BLaER1 treated with 17β-estradiol and CSF1 and Interleukin-3, amounts not matched to agents 10 nM and 100 nM (cell line): ENCODE data around the gene CCNT1.

Source experiments
- H3K27ac ChIP-seq, 11 experiments: shearing (Covaris generic); formaldehyde crosslinking; 2 replicates each; pipeline ENCODE4 v1.8.1; 2022
- H3K27me3 ChIP-seq, 11 experiments: shearing (Covaris generic); formaldehyde crosslinking; 2 replicates each; pipeline ENCODE4 v1.8.1; 2022
- H3K36me3 ChIP-seq, 11 experiments: shearing (Covaris generic); formaldehyde crosslinking; 2 replicates each; pipeline ENCODE4 v1.8.1; 2022
- H3K4me1 ChIP-seq, 10 experiments: shearing (Covaris generic); formaldehyde crosslinking; 2 replicates each; pipeline ENCODE4 v1.8.1; 2022
- H3K4me2 ChIP-seq, 11 experiments: shearing (Covaris generic); formaldehyde crosslinking; 2 replicates each; pipeline ENCODE4 v1.8.1; 2022
- H3K4me3 ChIP-seq, 10 experiments: shearing (Covaris generic); formaldehyde crosslinking; 2 replicates each; pipeline ENCODE4 v1.8.1; 2022
- H3K9ac ChIP-seq, 11 experiments: shearing (Covaris generic); formaldehyde crosslinking; 2 replicates each; pipeline ENCODE4 v1.8.1; 2022
- H3K9me3 ChIP-seq, 11 experiments: shearing (Covaris generic); formaldehyde crosslinking; replicated peaks in 1 of 11; 2 replicates each; pipeline ENCODE4 v1.8.1; 2022
- H4K20me1 ChIP-seq, 11 experiments: shearing (Covaris generic); formaldehyde crosslinking; 2 replicates each; pipeline ENCODE4 v1.8.1; 2022
- Cebpa-rat ChIP-seq, 11 experiments: shearing (Covaris generic); IDR thresholded peaks; 2 replicates each; pipeline ENCODE4 v1.8.1; 2022

The CCNT1 gene

DNA sequence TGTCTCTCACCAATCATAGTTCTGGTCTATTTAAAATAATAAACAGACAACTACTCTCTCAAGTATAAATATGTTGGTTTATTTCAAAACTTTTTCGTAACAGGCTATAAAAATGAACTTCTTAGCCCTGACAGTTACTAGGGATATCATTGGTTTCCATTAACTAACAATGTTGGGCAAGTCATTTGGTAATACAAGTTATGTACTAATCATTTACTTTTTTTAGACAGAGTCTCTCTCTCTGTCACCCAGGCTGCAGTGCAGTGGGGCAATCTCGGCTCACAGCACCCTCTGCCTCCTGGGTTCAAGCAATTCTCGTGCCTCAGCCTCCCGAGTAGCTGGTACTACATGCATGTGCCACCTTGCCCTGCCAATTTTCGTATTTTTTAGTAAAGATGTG is 19.9 kb downstream of the CCNT1 start:
- Histone ChIP-seq H3K36me3 (peaks cover 92 to 100% (median 98%) of the 10 kb centered on the region in 11 experiments), H3K9me3 (no peaks in the 10 kb centered on the region), H3K4me1 (peaks cover 0 to 5% (median 0%) of the 10 kb centered on the region in 10 experiments; a peak in 1 of 20 replicates), H3K27ac (no peak overlapping the region), H4K20me1 (peaks cover 24 to 89% (median 66%) of the 10 kb centered on the region in 11 experiments; a peak in 20 of 22 replicates), H3K9ac (no peak overlapping the region), H3K4me3 (no peak overlapping the region), H3K4me2 (no peak overlapping the region), H3K27me3 (no peaks in the 10 kb centered on the region)
- no peak for TF ChIP-seq Cebpa-rat (IDR thresholded peaks at IDR 0.05)

DNA sequence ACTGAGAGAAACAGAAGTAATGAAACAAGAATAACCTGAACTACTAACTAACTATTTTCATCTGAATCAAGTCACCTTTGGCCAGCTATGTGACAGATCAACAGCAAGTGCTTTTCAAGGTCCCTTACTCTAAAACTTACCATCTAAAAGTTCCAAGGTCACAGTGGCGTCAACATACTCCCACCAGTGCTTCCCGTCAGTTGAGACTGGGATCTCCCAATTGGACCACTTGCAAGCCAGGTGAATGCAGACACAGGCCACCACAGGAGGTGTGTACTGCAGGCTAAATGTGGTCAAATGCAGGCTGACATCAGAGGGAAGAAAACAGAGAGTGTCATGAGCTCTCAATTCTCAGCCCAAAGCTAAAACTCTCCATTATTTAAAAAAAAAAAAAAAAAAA is 20.6 kb downstream of the CCNT1 start:
- no peak for TF ChIP-seq Cebpa-rat (IDR thresholded peaks at IDR 0.05)
- peaks cover 0 to 7% (median 0%) of the 10 kb centered on the region in 10 experiments; a peak in 1 of 20 replicates for H3K4me1 ChIP-seq
- no peaks in the 10 kb centered on the region for H3K27me3 ChIP-seq
- peaks cover 93 to 100% (median 99%) of the 10 kb centered on the region in 11 experiments for H3K36me3 ChIP-seq
- no peaks in the 10 kb centered on the region for H3K9me3 ChIP-seq
- peaks cover 21 to 89% (median 66%) of the 10 kb centered on the region in 11 experiments; a peak in 20 of 22 replicates for H4K20me1 ChIP-seq
- H3K9ac ChIP-seq: no peak overlapping the region
- no peak overlapping the region for H3K4me2 ChIP-seq
- H3K27ac ChIP-seq: no peak overlapping the region
- no peak overlapping the region for H3K4me3 ChIP-seq

DNA sequence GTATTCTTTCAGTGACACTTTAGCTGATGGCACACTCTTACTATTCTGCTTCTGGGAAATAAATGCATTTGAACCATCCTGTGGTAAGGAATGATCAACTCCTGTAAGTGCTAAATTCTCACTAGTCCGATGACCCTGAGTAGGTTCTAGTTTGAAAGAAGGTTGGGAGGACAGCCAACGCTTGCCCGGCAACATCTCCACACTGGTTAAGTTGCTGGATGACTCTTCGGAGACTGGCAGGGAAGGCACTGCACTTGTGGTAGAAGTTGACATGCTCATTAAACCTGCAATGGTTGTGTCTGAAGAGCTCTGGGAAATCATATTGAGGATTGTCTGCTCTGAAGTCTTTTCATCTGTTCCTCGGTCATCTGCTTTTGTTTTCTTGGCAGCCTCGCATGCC is 22.5 kb downstream of the CCNT1 start:
- Histone ChIP-seq H3K27ac (no peak overlapping the region), H3K9me3 (no peaks in the 10 kb centered on the region), H3K9ac (no peak overlapping the region), H4K20me1 (peaks cover 31 to 89% (median 69%) of the 10 kb centered on the region in 11 experiments; a peak in 21 of 22 replicates), H3K27me3 (no peaks in the 10 kb centered on the region), H3K4me1 (peaks cover 0 to 7% (median 0%) of the 10 kb centered on the region in 10 experiments; a peak in 1 of 20 replicates), H3K4me2 (no peak overlapping the region), H3K36me3 (peaks cover 91 to 100% (median 99%) of the 10 kb centered on the region in 11 experiments), H3K4me3 (no peak overlapping the region)
- TF ChIP-seq Cebpa-rat (IDR thresholded peaks at IDR 0.05): no peak

DNA sequence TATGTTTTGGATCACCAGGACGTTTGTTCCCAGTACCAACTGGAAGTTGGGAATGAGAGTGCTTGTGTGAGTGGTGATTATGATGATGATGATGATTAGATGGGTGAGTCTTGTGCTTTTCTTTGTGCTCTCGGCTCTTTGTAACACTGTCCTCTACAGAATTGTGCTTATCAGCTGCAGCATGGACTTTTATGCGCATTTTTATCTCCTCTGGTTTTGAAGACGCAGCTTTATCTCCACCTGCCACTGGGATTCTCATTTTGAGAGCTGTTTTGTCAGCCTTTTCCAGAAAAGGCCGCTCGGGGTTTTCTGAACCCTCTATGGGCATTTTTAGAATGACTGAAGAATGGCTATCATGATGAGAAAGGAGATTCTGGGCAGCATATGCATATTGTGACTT is 22.9 kb downstream of the CCNT1 start:
- Histone ChIP-seq H3K27me3 (no peaks in the 10 kb centered on the region), H3K36me3 (peaks cover 91 to 100% (median 99%) of the 10 kb centered on the region in 11 experiments), H3K4me1 (peaks cover 0 to 7% (median 0%) of the 10 kb centered on the region in 10 experiments; a peak in 1 of 20 replicates), H3K9ac (no peak overlapping the region), H3K9me3 (no peaks in the 10 kb centered on the region), H3K4me3 (no peak overlapping the region), H4K20me1 (peaks cover 29 to 89% (median 71%) of the 10 kb centered on the region in 11 experiments; a peak in 21 of 22 replicates), H3K4me2 (no peak overlapping the region), H3K27ac (no peak overlapping the region)
- no peak for TF ChIP-seq Cebpa-rat (IDR thresholded peaks at IDR 0.05)

DNA sequence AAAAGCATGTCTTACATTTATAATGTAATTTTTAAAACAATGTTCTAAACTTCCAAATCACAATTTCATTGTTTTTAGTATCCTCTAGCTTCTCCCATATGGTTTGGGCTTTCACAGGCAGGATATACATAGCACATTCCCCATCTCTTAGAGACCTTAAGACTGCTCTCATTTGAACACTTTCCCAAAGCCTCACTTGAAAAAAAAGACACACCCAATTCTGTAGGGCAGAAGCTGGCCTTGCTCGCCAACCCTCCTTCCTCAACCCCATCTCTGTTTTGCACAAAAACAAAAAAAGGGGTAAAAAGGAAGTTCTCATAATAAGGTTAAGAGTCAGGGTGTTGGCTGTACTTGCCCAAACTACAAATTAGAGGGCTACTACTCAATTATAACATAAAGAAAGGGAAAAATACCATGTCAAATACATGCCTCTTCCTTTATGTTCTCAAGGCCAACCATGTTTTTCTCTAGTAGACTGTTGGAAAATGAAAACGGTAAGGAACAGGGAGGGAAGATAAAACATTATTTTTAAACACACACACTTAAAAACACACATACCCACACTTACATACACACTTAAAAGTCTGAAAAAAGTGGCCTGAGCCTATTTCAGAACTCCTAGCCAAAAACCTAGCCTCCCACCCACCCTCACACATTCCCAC is 24.6 kb downstream of the CCNT1 start:
- Histone ChIP-seq H3K9me3 (no peaks in the 10 kb centered on the region), H3K27ac (no peak overlapping the region), H3K4me1 (peaks cover 0 to 7% (median 0%) of the 10 kb centered on the region in 10 experiments; a peak in 1 of 20 replicates), H3K9ac (no peak overlapping the region), H3K27me3 (no peaks in the 10 kb centered on the region), H3K36me3 (peaks cover 88 to 100% (median 95%) of the 10 kb centered on the region in 11 experiments), H3K4me2 (no peak overlapping the region), H3K4me3 (no peak overlapping the region), H4K20me1 (peaks cover 29 to 86% (median 70%) of the 10 kb centered on the region in 11 experiments; a peak in 20 of 22 replicates)
- no peak for TF ChIP-seq Cebpa-rat (IDR thresholded peaks at IDR 0.05)

DNA sequence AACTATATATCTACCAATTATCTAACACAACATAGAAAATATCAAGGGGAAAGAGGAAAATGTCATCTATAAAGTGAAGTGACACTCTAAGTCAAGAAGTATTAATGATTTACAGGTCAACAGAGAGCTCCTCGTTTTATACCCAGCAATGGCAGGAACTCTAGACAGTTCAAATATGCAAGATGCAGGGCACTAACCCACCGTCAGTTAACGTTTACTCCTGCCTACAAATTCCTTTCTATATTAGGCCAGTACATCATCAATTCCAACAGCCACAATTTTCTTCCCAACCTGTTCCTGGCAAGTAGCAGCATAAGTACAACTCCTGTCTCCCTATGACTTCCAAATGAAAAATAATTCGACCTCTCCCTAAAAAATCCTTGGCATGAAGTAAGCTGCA is 25.5 kb downstream of the CCNT1 start:
- H3K36me3 ChIP-seq: peaks cover 79 to 92% (median 86%) of the 10 kb centered on the region in 11 experiments
- no peak overlapping the region for H3K4me3 ChIP-seq
- no peak overlapping the region for H3K4me2 ChIP-seq
- no peak overlapping the region for H3K27ac ChIP-seq
- H4K20me1 ChIP-seq: peaks cover 26 to 79% (median 64%) of the 10 kb centered on the region in 11 experiments; a peak in 19 of 22 replicates
- no peaks in the 10 kb centered on the region for H3K27me3 ChIP-seq
- H3K4me1 ChIP-seq: peaks cover 0 to 7% (median 0%) of the 10 kb centered on the region in 10 experiments; a peak in 1 of 20 replicates
- no peak for TF ChIP-seq Cebpa-rat (IDR thresholded peaks at IDR 0.05)
- H3K9ac ChIP-seq: no peak overlapping the region
- no peaks in the 10 kb centered on the region for H3K9me3 ChIP-seq

DNA sequence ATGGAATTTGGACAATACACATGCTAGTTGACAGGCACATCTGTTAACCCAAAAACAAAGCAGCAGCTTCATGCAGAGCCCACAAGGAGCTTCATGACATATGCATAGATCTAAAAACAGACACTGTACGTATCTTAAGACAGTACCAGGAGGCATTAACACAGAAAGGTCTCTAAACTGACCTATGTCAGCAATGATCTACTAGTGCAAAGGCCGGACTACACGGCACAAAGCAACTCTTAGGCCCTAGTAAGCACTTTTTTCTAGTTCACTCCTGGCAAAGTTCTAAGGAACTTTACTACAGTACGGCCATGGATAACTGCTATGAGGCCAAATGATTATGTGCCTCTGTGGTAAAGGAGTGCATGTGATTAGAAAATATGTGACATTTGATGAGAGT is 26.1 kb downstream of the CCNT1 start:
- peaks cover 0 to 7% (median 0%) of the 10 kb centered on the region in 10 experiments; a peak in 1 of 20 replicates for H3K4me1 ChIP-seq
- H3K36me3 ChIP-seq: peaks cover 73 to 86% (median 80%) of the 10 kb centered on the region in 11 experiments
- H3K4me3 ChIP-seq: no peak overlapping the region
- TF ChIP-seq Cebpa-rat (IDR thresholded peaks at IDR 0.05): no peak
- no peak overlapping the region for H3K27ac ChIP-seq
- no peaks in the 10 kb centered on the region for H3K9me3 ChIP-seq
- H3K9ac ChIP-seq: no peak overlapping the region
- no peak overlapping the region for H3K4me2 ChIP-seq
- H3K27me3 ChIP-seq: no peaks in the 10 kb centered on the region
- H4K20me1 ChIP-seq: peaks cover 26 to 73% (median 58%) of the 10 kb centered on the region in 11 experiments; a peak in 19 of 22 replicates

DNA sequence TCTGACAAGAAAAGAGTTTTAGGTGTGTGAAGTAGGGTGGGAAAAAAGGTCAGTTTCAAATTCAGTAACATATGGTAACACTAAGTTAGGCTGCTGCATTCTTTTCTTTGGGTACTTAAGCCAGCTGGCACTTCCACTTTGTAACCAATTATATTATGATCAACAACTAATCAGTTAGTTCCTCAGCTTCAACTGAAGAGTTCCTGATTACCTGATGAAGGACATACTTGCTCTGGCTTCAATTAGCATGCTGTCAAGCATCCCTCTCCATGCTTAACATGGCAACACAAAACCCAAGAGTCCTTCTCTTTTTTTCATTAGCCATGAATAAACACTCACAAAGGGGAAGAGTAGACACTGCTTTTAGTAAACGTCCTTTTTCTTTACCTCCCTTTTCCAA is 27.7 kb downstream of the CCNT1 start:
- no peak overlapping the region for H3K4me2 ChIP-seq
- TF ChIP-seq Cebpa-rat (IDR thresholded peaks at IDR 0.05): no peak
- H3K4me3 ChIP-seq: no peak overlapping the region
- no peak overlapping the region for H3K9ac ChIP-seq
- H3K4me1 ChIP-seq: peaks cover 0 to 7% (median 0%) of the 10 kb centered on the region in 10 experiments; a peak in 1 of 20 replicates
- no peaks in the 10 kb centered on the region for H3K27me3 ChIP-seq
- H3K27ac ChIP-seq: no peak overlapping the region
- peaks cover 26 to 60% (median 48%) of the 10 kb centered on the region in 11 experiments; a peak in 19 of 22 replicates for H4K20me1 ChIP-seq
- H3K36me3 ChIP-seq: peaks cover 57 to 70% (median 64%) of the 10 kb centered on the region in 11 experiments
- H3K9me3 ChIP-seq: no peaks in the 10 kb centered on the region

DNA sequence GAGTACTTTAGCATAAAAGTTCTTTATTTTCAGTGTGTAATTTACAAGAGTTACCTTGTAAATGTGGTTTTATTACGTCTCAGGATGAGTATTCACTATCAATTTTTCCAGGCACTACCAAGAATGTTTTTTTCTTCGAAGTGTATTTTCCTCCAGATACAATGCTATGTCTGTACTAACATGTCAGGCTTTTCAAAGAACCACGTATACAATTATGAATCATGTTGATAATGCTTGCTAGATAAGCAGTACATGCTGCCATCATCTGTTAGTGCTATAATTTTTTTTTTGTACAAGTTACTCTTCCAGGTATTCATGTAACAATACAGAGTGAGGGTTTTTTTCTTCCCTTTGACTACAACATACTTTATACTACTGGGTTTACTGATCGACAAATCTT is 28.9 kb downstream of the CCNT1 start:
- peaks cover 45 to 58% (median 52%) of the 10 kb centered on the region in 11 experiments for H3K36me3 ChIP-seq
- H3K9ac ChIP-seq: no peak overlapping the region
- no peak overlapping the region for H3K27ac ChIP-seq
- peaks cover 0 to 7% (median 4%) of the 10 kb centered on the region in 10 experiments; a peak in 7 of 20 replicates for H3K4me1 ChIP-seq
- H3K4me2 ChIP-seq: no peak overlapping the region
- TF ChIP-seq Cebpa-rat (IDR thresholded peaks at IDR 0.05): no peak
- no peak overlapping the region for H3K4me3 ChIP-seq
- no peaks in the 10 kb centered on the region for H3K27me3 ChIP-seq
- peaks cover 18 to 47% (median 40%) of the 10 kb centered on the region in 11 experiments; a peak in 19 of 22 replicates for H4K20me1 ChIP-seq
- H3K9me3 ChIP-seq: no peaks in the 10 kb centered on the region
